GM18861 (cell line): ENCODE data around the gene CLSTN3.
A peak's percentile ranks its signal among the peaks of the same experiment; 100 is the strongest.
"Not testable (repeated sequence)": the region's sequence is repeated elsewhere in the genome, so short reads cannot be mapped to it uniquely, and the experiment has no call there.

ENCODE experiments used
- ATAC-seq: cut with Tn5 transposase; IDR thresholded peaks from one replicate; pipeline ENCODE4 v1.9.1; 2021; ENCODE audit not compliant: unreplicated experiment

The CLSTN3 gene

DNA sequence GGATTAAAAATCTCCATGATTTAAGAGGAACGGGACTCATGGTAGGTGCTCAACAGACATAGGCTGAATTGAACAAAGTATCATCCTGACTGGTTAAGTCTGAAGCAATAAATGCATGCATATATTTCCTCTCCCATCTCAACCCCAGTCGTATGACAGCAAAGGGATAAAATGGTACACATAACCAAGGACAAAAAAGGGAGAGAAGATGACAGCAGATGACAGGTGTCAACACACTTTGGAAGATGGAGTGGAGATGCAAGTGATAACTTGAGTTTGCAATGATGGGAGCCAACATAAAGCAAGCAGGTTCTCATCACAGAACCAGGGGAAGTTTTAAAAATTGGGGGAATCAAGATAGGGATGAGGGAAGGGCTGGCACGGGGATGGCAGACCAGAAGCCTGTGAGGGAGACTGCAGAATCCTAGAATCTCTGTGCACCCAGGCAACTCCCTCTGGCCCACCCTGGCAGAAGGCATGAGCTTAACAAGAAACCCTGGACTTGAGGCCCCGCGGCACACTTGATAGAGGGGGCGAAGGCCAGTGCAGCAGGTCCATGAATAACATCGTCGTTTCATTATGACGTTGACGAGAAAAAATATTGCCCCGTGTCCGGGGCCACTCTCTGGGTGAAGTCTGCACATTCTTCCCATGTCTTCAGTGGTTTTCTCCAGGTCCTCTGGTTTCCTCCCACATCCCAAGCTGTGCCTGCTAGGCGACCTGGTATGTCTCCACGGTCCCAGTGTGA, 26.2 kb upstream of the CLSTN3 start:
- ATAC-seq = no peak

DNA sequence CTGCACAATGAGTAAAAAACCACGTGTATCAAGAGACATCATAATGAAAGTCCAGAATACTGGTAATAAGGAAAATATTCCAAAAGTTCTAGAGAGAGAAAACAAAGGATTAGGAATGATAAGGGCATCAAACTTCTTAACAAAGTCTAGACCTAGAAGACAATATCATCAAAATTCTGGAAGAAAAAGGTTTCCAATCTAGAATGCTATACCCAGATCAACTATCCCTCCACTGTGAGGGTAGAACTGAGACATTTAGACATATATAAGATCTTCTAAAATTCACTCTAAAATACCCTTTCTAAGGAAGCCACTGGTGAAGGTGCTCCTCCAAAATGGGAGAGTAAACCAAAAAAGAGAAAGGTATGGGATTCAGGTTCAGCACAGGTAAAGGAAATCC, 24.1 kb upstream of the CLSTN3 start:
- no peak for ATAC-seq

DNA sequence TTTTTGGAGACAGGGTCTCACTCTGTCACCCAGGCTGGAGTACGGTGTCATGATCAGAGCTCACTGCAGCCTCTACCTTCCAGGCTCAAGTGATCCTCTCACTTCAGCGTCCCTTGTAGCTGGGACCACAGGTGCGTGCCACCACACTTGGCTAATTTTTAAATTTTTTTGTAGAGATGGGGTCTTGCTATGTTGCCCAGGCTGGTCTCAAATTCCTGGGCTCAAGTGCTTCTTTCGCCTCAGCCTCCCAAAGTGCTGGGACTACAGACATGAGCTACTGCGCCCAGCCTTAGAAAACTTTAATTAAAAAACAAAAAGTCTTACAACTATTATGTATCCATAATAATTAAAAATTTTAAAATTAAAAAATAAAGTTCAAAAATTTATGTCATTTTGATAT, 23.0 kb upstream of the CLSTN3 start:
- ATAC-seq = not testable (repeated sequence)

DNA sequence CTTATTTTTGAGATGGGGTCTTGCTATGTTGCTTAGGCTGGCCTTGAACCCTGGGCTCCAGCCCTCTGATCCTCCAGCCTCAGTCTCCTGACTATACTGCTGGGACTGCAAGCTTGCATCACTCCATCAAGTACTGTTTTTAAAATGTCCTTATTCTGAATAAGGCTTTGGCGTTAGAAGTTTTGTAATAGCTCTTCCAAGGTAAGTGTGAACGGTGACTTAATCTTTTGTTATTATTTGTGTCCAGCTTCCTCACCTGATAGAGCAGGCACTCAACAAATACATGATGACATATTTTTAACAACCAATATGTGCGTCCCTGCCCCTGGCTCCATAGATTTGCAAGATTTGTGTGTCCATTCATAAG, 22.6 kb upstream of the CLSTN3 start:
- no peak for ATAC-seq

DNA sequence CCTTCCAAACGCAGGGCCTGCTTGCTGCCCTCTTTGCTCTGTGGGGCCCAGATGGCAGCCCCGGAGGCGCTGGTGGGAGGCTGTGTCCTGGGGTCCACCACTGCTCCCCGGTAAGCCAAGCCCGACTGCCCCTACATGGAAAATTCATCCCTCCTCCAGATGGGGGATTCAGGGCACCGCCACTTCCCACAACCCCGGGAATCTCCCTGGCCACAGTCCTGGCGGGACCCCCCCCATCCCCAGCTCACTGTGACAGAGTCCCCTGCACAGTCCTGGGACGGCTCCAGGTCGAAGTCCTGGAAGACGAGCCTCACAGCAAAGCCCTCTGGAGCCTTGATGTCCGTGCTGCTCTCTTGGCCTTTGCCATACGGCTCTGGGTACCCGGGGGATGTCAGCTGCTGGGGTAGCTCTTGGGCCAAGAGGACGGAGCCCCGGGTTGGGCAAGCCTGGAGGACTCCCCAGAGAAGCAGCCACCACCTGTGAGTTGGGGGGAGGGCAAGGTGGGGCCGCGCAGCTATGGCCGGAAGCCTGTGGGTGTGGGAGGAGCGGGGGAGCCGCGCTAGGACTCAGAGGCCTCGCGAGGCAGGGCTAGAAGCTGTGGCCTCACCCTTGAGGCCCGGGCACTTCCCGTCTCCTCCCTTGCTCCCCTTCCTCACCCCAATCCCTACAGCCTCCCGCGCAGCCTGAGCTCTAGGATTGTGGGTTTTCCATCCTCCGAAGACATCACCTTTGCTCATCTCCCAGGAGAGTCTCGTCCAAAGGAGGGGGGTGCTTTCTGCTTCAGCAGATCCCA, 22.0 kb upstream of the CLSTN3 start:
- ATAC-seq = peak; percentile 82

DNA sequence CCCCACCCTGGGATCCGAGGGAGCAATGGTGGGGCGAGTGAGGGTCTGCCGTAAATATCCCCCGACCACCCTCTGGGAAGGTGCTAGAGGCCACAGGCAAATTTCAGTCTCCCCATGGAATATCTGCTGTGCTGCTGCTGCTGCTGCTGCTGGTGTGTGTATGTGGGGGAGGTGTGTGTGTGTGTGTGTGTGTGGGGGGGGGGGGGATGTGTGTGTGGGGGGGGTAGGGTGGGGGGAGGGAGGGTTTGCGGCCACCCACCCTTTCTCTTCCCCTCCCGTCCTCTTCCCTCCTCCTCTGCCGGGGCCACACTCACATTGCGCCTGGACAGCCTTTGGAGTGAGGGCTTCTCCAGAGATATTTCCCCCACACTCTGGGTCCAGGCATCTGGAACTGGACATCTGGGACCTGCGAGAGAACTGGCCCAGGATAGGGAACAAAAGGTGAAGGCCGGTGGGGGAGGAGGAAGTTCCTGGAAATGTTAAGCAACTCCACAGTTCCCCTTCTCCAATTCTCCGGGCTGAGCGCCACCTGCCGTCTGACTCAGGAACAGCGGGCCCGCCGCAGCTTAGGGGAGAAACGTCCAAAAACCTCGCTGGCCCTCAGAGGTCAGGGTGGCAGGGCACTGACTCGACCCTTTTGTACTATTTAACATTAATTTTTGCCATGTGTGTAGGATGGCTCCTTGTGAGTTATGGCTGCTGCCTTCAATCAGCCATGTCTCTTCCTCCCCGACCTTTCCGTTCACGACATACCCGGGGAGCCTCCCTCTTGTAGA, 21.2 kb upstream of the CLSTN3 start, which contains the start of gene C1RL:
Gene C1RL (minus strand): TSS at position 419 of the 776 bp plus-strand sequence. CDS start 34 bp downstream, at position 385.
- ATAC-seq = no peak

DNA sequence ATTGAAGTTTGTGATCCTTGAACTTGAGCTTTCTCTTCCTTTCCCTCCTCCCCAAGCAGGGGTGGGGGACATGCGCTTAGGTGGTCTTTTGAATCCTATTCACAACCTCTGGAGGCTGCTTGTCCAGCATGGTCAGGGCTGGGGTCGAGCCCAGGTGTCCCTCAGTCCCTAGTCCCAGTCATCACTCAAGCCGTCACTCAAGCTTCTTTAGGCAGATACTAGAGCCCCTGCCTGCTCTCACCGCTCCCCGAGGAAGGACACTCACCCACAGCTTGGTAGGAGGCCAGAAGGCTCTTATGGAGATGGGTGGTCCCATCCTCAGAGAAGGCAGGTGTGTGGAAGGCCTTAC, 20.6 kb upstream of the CLSTN3 start:
- no peak for ATAC-seq

DNA sequence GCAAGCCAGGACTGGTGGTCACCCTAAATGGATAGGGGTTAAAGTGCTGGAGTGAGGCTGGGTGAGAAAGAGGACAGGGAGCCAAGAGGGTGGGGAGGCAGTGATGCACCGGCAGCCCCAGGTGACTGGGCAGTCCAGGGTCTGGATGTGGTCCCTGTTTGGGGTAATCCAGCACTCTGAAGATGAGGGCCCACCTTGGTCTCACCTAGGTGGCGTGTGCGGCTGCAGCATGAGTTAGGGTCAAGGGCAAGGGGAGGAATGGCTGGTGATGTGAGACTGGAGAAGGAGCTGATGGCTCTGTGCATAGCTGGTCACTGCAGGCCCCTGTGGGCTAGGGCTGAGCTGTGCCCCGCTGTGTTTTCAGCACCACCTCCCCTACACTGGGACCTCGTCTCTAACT, 19.5 kb upstream of the CLSTN3 start:
- no peak for ATAC-seq

DNA sequence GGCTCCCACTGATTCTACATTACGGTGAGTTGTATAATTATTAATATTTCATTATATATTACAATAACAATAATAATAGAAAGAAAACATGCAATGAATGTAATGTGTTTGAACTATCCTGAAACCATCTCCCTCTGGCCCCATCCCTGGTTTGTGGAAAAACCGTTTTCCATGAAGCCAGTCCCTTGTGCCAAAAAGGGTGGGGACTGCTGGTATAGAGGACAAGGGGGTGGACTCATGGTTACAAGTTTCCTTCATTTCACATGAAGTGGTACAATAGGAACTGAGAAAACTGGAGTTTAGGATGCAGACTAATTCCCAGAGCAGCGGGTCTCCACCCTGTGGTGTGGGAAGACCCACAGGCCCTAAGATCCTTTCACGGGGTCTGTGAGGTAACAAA, 18.1 kb upstream of the CLSTN3 start:
- ATAC-seq = no peak

DNA sequence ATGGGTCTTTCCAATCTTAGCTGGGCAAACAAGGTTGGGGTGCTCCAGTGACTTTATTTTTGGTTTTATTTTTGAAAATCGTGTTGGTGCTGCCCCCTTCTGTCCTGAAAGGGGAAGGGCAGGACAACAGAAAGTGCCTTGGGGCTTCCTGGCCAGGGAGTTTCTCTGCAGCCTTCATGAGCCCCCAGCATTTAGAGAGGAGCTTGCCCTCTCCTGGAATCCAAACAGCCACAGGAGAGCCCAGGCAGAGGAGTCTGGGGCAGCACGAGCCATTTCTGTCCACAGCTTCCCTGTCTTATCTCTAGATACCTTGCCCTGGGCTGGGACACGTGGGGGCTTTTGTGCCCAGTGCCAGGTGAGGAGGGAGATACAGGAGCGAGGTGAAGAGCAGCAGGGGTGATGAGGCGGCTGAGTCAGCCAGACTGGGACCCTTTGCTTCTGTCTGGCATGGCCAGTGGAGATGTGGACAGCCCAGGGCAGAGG, 16.7 kb upstream of the CLSTN3 start:
- ATAC-seq = no peak

DNA sequence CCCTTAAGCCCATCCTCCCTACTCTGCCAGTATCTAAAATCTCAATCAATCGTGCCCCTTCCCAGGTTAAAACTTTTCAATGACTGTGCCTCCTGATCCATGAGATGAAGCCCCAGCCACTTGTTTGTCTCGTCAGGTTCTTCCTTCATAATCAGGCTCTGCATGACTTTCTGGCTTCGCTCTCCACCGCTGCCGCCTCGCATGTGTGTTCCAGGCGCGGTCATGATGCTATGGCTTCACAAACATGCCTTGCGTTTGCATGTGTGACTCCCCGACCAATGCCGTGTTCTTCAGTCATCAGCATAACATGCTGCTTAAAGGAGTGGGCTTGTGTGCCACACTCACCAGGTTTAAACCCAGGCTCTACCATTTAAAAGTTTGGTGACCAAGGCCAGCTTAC, 16.2 kb upstream of the CLSTN3 start:
- ATAC-seq = no peak

DNA sequence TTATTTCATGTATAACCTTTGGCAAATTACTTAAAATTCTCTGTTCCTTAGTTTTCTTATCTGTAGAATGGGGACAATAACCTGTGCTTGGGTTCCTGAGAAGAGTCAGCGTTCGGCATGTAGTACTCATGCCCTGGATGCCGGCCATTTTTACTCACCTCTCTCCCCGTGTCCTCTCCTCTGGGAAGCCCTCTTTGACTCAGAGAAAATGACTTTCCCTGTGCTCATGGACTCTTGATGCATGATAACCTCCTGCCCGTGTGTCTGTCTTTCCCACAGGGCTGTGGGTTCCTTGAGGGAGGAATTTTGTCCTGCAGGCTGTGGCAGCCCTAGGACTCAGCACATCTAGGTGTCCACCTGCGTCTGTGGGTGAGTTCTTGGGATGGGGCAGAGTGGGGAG, 15.3 kb upstream of the CLSTN3 start:
- ATAC-seq = no peak

DNA sequence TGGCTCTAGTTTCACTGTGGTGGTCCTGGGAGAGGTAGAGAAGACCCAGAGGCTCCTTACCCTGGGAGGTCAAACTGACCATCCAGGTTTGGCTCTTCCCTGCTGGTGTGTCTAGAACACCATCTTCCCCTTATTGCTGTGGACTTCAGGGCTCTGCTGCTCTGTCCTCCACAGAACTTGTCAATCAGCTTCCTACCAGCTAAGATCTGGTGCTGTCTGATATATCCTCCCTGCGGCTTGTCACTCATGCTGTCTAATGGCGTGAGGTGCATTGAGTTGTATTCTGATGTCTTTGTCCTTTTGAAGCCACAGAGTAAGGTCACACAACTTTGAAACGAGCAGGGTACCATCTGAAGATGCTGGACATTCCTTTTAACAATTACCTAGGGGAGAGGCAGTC, 14.0 kb upstream of the CLSTN3 start:
- no peak for ATAC-seq

DNA sequence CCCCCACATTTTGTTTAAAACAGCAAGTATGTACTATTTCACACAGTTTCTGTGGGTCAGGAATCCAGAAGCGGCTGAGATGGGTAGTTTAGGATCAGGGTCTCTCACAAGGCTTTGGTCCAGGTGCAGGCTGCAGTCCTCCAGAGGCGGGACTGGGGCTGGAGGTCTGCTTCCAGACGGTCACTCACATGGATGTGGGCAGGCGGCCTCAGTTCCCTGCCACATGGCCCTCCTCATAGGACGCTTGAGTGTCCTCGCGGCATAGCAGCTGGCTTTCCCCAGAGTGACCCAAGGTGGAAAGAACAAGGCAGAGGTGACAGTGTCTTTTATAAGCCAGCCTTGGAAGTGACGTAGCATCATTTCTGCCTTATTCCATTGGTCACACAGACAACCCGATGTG, 13.3 kb upstream of the CLSTN3 start:
- ATAC-seq = no peak

DNA sequence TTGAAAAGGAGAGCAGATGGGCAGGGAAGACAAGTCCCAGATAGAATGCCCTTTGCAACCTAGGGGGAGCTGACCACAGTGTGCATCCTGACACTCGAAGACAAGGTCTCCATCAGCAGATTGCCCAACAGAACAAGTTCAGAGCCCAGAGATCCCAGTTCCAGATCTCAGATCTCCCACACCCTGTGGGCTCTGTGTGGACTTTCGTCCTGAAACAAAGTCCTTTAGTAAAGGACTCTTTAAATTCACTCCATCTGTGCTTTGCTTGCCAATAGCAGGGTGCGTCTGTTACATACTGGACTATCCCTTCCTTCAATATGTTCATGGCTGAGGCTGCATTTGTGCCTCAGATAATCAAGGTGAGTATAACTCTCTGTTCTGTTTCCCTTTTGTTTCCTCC, 12.5 kb upstream of the CLSTN3 start:
- ATAC-seq = no peak

DNA sequence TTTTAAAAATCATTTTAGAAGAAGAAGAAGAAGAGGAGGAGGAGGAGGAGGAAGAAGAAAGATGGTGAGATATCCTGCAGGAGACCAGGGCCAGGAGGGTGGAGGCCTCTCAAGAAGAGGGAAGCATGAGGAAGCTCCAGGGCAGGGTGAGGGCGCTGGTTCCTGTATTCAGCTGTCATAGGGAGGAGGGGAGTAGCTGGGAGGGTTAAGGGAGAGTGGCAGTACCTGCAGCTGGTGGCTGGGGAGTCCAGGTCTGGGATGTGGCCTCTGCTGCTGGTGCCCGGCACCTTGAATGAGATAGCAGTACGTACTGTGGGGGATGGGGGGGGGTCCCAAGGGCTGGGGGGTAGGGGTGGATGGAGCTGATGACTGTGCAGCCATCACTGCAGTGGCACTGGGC, 11.3 kb upstream of the CLSTN3 start:
- no peak for ATAC-seq

DNA sequence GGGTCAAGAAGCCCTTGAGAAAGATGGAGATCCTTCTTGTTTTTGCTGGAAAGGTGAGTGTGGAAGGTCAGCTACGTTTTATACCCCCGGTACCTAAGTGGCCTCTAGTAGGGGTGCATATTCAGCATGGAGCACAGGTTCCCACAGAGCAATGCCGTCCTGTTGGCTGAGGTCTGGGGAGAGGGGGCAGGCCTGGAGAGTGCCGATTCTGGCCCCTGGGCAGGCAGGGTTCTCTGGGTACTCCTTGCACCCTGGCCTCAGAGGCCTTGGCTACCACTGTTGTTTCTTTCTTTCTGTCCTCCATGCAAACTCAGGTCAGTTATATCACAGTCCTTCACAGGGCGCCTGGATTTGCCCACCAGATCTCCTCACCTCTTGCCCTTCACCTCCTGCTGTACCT, 10.0 kb upstream of the CLSTN3 start:
- no peak for ATAC-seq

DNA sequence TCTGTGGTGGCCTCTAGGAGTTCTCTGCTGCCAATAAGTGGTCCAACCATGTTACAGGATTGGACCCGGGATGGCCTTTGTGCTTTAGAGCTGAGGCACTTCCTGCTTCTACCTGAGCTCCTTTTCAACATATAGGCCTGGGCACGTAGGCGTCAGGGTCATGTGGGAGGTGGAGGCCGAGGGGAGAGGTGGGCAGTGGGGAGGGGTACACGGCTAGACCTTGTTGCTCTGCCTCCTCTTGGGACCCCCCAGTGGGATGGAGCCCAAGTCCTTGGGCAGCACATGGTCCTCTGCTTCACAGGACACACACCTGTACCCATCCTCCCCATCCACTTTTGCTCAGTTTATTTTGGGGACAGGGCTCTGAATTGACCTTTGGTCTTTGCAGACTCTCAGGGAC, 8.8 kb upstream of the CLSTN3 start:
- ATAC-seq = no peak

DNA sequence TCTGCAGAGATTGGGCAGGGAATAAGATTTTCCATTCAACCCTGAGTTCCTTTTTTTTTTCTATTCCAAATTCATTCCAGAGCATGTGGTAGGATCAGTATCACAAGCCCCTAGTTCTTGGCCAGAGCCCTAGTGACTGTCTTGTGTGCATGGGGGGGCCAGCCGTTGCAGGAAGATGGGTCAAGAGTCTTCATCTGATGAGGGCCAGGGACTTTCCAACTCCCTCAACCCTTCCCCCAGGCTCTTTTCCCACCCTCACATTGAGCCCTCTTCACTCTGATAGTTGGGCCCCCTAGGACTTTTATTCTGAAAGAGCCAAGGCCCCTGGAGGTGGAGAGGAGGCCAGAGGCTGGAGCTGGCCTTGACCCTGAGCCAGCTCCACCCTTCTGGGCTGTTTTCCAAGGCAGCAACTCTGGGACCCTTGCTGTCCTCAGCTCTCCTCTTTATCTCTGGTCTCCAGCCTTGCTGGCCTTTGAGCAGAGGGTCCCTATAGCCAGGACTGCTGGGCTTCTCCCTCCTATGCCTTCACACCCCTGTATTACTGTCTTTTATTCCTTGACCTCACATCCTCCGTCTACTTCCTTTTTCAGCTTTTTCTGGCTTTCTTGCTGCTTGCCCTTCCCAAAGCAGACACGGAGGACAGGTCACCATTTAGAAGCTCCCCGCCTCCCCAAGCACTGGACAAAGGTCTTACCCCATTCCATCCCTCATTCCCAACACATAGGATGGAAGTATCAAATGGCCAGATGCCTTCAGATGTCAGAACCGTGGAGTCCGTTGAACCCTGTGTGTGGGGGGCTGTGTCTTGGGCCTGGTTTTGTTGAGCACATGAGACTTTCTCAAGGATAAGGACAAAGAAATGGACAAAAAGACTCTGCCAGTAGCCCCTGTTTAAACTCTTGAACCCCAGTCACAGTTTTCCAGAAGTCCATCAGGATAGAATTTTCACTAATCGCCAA, 7.1 kb upstream of the CLSTN3 start:
- ATAC-seq = no peak

DNA sequence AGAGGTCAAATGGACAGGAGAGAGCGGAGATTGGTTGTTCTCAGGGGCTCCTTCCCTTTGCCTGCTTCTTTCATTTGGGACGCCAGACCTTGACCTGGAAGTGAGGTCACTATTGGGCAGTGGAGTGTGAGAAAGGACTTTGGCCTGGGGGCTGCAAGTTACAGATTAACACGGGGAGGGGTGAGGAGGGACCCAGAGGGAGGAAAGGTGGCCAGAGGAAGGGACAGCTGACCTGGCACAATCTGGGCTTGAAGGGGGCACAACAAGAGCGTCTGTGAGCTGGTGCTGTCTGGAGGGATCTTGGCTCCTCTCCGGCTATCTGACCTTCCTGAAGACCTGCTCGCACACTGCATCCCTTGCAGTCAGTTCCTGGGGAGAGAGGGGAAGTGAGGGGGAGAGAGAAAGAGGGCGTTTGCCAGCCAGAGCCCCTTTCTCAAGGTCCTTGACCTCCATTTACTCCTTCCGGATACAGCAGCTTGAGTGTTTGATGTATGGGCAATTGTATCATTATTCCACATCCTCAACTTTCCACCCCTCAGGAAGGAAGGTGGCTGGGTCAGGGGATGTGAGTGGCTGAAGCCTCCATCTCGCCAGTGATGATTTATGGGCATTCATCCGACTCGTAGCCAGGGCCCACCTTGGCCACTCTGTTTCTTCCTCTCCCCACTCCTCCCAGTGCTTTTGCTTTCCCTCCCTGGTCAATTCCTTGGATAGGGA, 6.2 kb upstream of the CLSTN3 start:
- ATAC-seq = no peak
